ENCODE results near the gene HLA-B.
A peak's percentile ranks its signal among the peaks of the same experiment; 100 is the strongest.

HLA-B gene

DNA sequence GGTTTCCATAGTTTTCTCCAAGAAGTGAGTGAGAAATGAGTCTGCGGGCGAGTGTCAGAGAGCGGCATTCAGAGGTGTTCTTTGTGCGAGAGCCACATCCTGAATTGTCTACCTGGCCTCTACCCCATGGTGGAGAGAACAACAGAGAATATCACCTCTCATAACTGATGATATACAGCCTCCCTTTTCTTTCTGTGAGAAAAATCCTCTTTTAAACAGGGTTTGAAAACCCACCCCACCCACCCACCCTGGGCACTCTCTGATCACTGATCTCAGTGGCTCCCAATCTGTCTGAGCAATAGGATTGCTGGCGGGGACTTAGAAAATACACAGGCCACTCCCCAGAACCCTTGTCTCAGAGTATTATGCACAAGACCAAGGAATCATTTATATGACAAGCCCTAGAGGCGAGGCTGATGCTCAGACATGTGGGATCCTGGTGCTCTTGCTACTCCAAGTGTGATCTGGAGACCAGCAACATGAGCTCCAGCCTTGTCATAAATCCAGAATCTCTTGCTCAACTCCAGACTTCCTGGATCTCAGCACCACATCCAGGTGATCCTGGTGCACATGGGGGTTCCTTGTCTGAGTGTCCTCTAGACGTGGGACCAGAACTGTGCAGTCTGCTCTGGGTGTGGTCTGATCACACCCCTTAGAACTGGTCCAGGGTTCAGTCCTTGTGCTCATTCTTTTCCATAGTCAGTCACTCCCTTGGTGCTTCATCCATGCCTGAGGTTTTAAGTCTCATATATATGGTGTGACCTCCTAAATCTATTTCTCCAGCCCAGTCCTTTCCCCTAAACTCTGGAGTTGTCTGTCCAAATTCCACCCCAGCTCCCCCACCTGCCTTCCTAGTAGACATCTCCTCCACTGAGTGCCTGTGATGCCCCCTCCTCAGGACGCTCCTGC, 5.3 kb downstream of the HLA-B start:
- no peak for DNase-seq

DNA sequence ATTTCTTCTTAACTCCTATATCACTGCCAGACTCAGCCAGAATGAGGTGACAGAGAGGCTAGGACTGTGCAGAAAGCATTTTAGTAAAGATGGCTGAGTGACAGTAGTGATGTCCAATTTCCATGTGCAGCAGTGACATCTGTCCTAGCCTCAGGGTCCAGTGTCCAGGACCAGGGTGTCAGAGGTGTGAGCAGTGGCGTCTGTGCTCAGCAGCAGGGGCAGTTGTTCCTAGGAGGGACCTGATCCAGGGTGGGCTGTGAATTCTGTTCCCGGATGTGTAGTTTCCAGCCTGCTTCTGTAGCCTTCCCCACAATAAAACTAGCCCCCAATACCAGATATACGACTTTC, 6.0 kb downstream of the HLA-B start:
- no peak for DNase-seq

- no peak for DNase-seq
These were observed 6.6 kb downstream of the HLA-B start for GRCh38 chr6:31350196-31351032.

DNA sequence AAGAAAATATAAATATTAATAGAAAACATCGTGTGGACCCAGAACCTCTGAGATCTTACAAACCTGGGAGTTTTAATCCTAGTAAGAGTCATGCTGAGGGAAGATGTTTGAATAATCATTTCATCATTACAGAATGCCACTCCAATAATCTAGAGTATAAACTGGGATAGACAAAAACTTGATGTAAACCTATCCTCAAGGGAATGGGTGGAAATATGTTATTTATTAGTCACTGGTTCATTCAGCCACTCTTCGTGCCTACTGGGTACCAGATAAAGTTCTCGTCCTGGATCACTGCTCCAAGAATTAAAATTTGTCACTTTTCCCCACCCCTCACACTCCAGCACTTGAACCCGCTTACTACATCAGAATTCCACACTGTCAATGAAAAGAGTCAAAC, 7.7 kb downstream of the HLA-B start:
- no peak for DNase-seq

- no peak for DNase-seq
These were observed 11.8 kb downstream of the HLA-B start for GRCh38 chr6:31345026-31345730.

- DNase-seq = no peak
These were observed 16.8 kb downstream of the HLA-B start for GRCh38 chr6:31340228-31340627.

- no peak for DNase-seq
These were observed 17.8 kb downstream of the HLA-B start for GRCh38 chr6:31339210-31339609.

GRCh38 chr6:31336896-31337496, 20.0 kb downstream of the HLA-B start:
- DNase-seq = peak; percentile 3

DNA sequence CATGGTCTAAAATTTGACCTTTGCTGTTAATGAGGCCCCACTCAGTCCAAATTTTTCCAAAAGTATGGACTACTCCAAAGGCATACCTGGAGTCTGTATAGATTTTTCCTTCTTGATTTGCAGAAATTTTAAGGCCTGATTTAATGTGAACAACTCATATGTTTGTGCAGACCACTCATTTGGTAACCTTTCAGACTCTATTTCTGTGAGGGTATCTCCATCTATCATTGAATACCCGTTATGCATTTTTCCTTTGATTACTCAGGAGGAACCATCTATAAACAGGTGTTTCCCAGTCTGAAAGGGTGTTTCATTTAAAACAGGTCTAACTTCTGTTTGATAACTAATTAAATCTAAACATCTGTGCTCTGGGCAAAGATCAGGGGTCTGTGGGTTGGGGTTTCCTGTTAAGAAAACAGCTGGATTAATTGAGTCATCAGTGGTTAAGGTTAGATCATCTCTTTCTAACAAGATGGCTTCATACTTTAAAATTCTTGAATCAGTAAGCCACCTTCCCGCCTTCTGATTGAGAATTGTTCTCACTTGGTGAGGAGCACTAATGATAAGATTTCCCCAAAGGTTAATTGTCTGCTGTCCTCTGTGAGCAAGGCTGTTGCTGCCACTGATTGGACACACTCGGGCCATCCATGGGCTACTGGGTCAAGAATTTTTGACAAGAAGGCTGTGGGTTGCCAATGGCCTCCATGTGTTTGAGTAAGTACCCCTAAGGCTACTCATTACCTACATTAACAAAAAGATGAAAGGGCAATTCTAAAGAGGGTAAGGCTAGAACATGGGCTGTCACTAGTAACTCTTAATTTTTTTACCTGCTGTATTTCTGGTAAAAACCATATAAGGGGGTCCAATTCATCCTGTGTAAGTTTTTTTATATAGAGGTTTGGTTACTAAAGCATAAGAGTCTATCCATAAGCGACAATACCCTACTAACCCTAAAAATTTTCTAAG, 24.1 kb downstream of the HLA-B start:
- DNase-seq = no peak

DNA sequence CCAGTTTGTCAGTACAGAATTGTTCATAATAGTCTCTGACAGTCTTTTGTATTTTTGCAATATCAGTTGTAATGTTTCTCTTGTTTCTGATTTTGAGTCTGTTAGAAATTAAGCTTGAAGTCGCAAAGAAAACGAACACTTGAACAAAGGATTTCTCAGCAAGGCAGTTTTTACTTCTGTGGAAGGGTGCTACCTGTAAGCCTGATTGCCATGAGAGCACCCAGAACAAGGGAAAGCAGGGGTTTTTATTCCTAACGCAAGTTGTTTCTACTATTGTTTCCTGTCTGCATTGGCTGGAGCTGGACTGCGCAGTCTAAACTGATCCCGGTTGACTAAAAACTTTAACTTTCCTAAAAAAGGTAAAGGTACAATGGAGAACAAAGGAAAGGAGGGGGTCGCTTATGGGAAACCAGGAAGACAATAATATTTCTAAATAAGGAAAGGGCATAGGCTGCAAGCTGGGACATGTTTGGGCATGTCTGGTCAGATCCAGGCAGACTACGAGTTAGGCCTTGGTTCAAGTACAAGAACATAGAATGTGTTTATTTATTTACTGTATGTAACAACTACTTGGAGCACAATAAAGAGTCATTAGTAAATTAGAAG, 28.5 kb downstream of the HLA-B start:
- DNase-seq = no peak

DNA sequence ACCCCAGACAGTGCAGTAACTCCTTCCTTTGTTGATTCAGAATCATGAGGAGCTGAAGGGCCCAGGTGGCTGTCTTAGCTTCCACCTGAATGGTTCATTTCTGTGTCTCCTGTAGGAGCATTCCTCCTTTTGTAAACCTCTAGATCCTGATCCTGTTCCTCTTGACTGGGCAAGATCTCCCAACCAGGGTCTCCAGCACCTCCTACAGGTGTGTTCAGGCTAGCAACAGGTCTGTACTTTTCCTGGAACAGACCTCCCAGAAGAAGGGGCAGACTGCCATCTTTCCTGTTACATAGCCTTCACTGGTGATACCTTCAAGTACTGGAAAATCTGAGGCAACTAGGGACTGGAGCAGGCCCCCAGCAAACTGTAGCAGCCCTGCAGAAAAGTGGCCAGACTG, 35.2 kb downstream of the HLA-B start:
- DNase-seq = no peak

DNA sequence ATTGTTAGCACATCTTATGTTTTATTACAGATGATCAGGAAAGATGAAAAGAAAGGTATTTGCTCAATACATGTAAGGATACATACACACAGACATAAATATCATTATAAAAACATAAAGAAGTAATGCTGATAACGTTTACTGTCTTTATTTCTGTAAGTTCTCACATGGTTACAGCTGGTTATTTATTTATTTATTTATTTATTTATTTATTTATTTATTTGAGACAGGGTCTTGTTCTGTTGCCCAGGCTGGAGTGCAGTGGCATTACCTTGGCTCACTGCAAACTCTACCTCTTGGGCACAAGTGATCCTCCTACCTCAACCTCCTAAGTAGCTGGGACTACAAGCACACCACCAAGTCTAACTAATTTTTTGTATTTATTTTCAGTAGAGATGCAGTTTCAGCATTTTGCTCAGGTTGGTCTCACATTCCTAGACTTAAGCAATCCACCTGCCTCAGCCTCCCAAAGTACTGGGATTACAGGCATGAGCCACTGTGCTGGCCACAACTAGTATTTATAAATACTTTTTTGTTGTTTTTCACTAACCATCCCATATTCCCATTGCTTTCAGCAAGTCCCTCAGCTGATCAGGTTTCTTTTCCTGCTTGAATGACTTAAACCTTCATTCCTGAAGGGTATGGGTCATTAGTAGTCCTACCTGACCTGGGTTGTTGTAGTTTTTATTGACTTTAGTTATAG, 35.8 kb downstream of the HLA-B start:
- DNase-seq = no peak

DNA sequence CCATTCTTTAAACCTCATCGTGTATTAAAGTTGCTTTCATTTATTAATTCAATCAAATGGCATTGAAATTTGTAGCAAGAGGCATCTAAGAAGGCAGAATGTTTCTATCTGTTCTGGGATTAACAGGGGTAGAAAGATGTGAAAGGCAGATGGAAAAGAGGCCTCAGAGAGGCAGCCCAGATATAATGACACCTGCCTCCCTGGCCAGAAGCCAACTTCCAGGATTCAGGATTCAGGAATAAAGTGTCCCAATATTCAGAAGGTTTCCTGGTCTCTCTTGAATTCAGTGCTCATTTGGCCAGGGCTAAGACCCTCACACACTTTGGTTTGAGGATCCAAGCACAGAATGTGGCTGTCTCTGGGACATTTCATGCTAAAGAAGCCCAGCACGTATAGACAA, 39.9 kb downstream of the HLA-B start:
- DNase-seq = no peak

DNA sequence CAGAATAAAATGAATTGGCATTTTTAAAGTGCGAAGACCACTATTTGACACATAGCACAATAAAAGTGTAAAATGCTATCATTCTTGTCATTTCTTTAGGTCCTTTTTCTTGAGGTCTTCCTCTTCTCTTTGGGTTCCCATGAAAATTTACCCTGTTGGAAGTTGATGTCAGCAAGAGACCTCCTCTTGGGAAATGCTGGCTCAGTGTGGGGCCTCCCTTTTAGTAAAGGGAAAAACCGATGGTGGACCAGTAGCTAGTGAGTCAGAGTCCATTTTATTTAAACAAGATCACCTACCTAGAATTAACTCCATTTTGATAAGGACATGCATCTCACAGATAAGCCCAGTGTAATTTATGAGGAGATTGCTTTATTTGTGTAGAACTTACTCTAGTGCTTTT, 47.3 kb downstream of the HLA-B start:
- DNase-seq = no peak

DNA sequence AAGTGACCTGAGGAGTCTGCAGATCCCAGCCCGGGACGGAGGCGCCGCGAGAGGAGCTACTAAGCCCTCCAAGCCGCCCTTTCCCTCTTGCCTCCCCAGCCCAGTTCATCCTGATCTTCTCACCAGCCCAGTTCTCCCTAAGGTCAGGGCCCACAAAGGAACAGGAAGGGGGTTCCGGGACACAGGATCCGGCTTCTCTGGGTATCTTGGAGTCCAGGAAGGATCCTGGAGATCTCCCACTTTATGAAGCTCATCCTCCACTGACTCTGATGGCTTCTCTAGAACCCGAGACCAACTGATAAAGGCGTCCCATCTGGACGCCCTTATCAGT, 48.2 kb downstream of the HLA-B start:
- DNase-seq = no peak

GRCh38 chr6:31308050-31308844, 48.7 kb downstream of the HLA-B start:
- no peak for DNase-seq

- no peak for DNase-seq
These were observed 49.3 kb downstream of the HLA-B start for GRCh38 chr6:31307669-31308049.

DNA sequence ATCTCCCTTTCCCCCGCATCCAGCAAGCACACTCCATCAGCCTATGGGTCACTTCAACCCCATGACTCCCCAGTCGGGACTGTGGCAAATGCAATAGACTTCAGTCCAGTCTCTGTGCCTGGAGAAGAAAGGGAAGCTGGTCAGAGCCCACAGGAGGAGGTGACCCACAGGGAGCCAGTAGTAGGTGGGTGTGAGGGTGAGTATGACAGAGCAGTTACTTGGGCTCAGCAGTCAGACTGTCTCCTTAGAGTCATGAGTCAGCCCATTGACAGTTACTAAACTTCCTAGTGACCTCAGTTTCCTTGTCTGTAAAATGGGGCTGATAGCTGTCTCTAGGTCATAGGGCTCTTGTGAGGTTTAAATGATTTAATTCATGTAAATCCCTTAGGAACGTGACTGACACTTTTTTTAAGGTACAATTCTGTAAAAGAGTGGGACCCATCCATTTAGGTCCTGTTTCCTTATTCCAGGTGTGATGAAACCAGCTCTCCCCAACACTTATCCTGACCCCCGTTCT, 51.2 kb downstream of the HLA-B start:
- DNase-seq = no peak

DNA sequence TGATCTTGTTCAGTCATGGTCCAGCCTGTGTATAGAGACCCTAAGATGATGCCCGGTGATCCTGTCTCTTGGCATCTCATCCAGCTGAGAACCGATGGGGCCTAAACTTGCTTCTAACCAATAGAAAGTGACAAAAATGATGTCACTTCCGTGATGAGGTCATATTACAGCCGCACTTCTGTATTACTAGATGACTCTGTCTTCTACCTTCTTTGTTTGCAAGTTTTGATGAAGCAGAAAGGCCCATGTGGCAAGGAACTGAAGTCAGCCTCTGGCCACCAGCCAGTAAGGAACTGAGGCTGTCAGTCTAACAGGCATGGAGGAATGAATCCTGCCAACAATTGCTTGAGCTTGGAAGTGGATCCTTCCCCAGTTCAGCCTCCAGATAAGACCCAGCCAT, 52.3 kb downstream of the HLA-B start:
- no peak for DNase-seq
